IMR-90 (cell line): ENCODE measurements around the gene PRSS2. TPM values are rescaled to one million over a fixed set of nuclear protein-coding genes. Genes with fewer than 3 reads are reported as not detected.

Experiments
- ATAC-seq: fragments of 200-7000 bp; cut with Tn5 transposase; 2 replicates; pipeline ENCODE4 v1.9.1; 2020; ENCODE audit warnings: low read depth, mild to moderate bottlenecking, moderate library complexity
- BruUV-seq: library from RNA; stranded (reverse); fragments of 400-500 nt; replicated peaks from 2 replicates; lab custom pipeline; 2021; lab: Mats Ljungman, UMichigan
- CTCF ChIA-PET: fragments of 300-600 bp; formaldehyde crosslinking; extraction: SDS; loops from one replicate; lab custom pipeline; 2021; ENCODE audit warnings: antibody characterized with exemption; lab: Yijun Ruan, JAX
- POLR2A ChIA-PET: fragments of 300-600 bp; sonication (Branson Sonifier 250); formaldehyde crosslinking; loops from one replicate; lab custom pipeline; 2022; ENCODE audit warnings: antibody characterized with exemption; ENCODE audit not compliant: unreplicated experiment; lab: Charles Lee
- DNase-seq: peaks from one replicate; pipeline ENCODE4 v3.0.0; 2013
- H2AFZ ChIP-seq: replicated peaks from 2 replicates; pipeline ENCODE3; 2013; ENCODE audit warnings: low read length, mild to moderate bottlenecking; ENCODE audit not compliant: poor library complexity
- H2AK5ac ChIP-seq: 2 replicates; pipeline ENCODE4 v1.6.1; 2013; ENCODE audit warnings: low read depth, low read length, inconsistent platforms
- H2AK9ac ChIP-seq: replicated peaks from 2 replicates; pipeline ENCODE3; 2013; ENCODE audit warnings: mild to moderate bottlenecking, low read depth, low read length, moderate library complexity; ENCODE audit not compliant: poor library complexity
- H2BK120ac ChIP-seq: 2 replicates; pipeline ENCODE4 v1.6.1; 2013; ENCODE audit warnings: low read depth, low read length, inconsistent platforms
- H2BK15ac ChIP-seq: 3 replicates; pipeline ENCODE4 v1.6.1; 2013; ENCODE audit warnings: low read depth, low read length, inconsistent platforms
- H2BK20ac ChIP-seq: 2 replicates; pipeline ENCODE4 v1.6.1; 2013; ENCODE audit warnings: low read depth, mild to moderate bottlenecking, inconsistent platforms, low read length, moderate library complexity
- H2BK5ac ChIP-seq: 2 replicates; pipeline ENCODE4 v1.6.1; 2013; ENCODE audit warnings: mild to moderate bottlenecking, low read depth, low read length, inconsistent platforms; ENCODE audit not compliant: poor library complexity, severe bottlenecking
- H3K14ac ChIP-seq: replicated peaks from 2 replicates; pipeline ENCODE4 v1.6.1; 2013; ENCODE audit warnings: low read depth, low read length, inconsistent platforms
- H3K18ac ChIP-seq: 2 replicates; pipeline ENCODE4 v1.6.1; 2013; ENCODE audit warnings: low read depth, low read length, control low read depth
- H3K23ac ChIP-seq: 2 replicates; pipeline ENCODE4 v1.6.1; 2013; ENCODE audit warnings: low read depth, low read length, inconsistent platforms
- H3K27ac ChIP-seq: 2 replicates; pipeline ENCODE4 v1.5.1; 2013; ENCODE audit warnings: mild to moderate bottlenecking, control low read depth, low read length; ENCODE audit not compliant: insufficient read depth
- H3K27me3 ChIP-seq: 2 replicates; pipeline ENCODE4 v1.6.1; 2013; ENCODE audit warnings: low read length; ENCODE audit not compliant: control insufficient read depth, insufficient read depth
- H3K36me3 ChIP-seq: 2 replicates; pipeline ENCODE4 v1.6.1; 2013; ENCODE audit warnings: low read length, mixed read lengths; ENCODE audit not compliant: control insufficient read depth, insufficient read depth
- H3K4ac ChIP-seq: 2 replicates; pipeline ENCODE4 v1.6.1; 2013; ENCODE audit warnings: low read depth, low read length, inconsistent platforms
- H3K4me1 ChIP-seq: 2 replicates; pipeline ENCODE4 v1.6.1; 2013; ENCODE audit warnings: low read length, mixed read lengths; ENCODE audit not compliant: control insufficient read depth, insufficient read depth
- H3K4me2 ChIP-seq: 2 replicates; pipeline ENCODE4 v1.6.1; 2013; ENCODE audit warnings: low read depth, mild to moderate bottlenecking, control low read depth, low read length, moderate library complexity
- H3K4me3 ChIP-seq: 2 replicates; pipeline ENCODE4 v1.5.1; 2013; ENCODE audit warnings: low read depth, mild to moderate bottlenecking, control low read depth, low read length, moderate library complexity; ENCODE audit not compliant: insufficient read depth
- H3K56ac ChIP-seq: 2 replicates; pipeline ENCODE4 v1.6.1; 2013; ENCODE audit warnings: low read length, inconsistent platforms; ENCODE audit not compliant: insufficient read depth; ENCODE audit errors: extremely low read depth
- H3K79me1 ChIP-seq, 2 experiments: 2 replicates each; pipeline ENCODE4 v1.6.1; 2013; ENCODE audit warnings: low read length in 2 of 2, inconsistent platforms in 1 of 2, low read depth in 1 of 2
- H3K9ac ChIP-seq: 2 replicates; pipeline ENCODE4 v1.6.1; 2013; ENCODE audit warnings: low read depth, low read length, control low read depth
- H3K9me1 ChIP-seq: 2 replicates; pipeline ENCODE4 v1.6.1; 2013; ENCODE audit warnings: low read length, inconsistent platforms; ENCODE audit not compliant: insufficient read depth
- H3K9me3 ChIP-seq: 2 replicates; pipeline ENCODE4 v1.6.1; 2013; ENCODE audit warnings: low read length; ENCODE audit not compliant: control insufficient read depth, insufficient read depth
- H4K20me1 ChIP-seq: 2 replicates; pipeline ENCODE4 v1.6.1; 2013; ENCODE audit warnings: low read length, inconsistent platforms; ENCODE audit not compliant: insufficient read depth
- H4K5ac ChIP-seq: 2 replicates; pipeline ENCODE4 v1.6.1; 2013; ENCODE audit warnings: mild to moderate bottlenecking, low read depth, low read length, control low read depth
- H4K8ac ChIP-seq, 2 experiments: 2 replicates each; pipeline ENCODE4 v1.6.1; 2013; ENCODE audit warnings: low read depth in 2 of 2, low read length in 2 of 2, control low read depth in 1 of 2, inconsistent platforms in 1 of 2
- H4K91ac ChIP-seq: 2 replicates; pipeline ENCODE4 v1.6.1; 2013; ENCODE audit warnings: low read depth, low read length, inconsistent platforms; ENCODE audit not compliant: insufficient read depth
- ELK1 ChIP-seq: fragments of 150-350 bp; IDR thresholded peaks from 2 replicates; pipeline ENCODE4 v1.6.1; 2016; ENCODE audit warnings: low read depth, mild to moderate bottlenecking, low read length, moderate library complexity, borderline replicate concordance
- RCOR1 ChIP-seq: IDR thresholded peaks from 2 replicates; pipeline ENCODE4 v1.6.1; 2012; ENCODE audit warnings: mild to moderate bottlenecking, low read length, improper control_type of control experiment; ENCODE audit not compliant: insufficient replicate concordance
- SMC3 ChIP-seq: fragments of 150-350 bp; IDR thresholded peaks from 2 replicates; pipeline ENCODE4 v1.6.1; 2016; ENCODE audit warnings: low read depth, mild to moderate bottlenecking, antibody characterized with exemption, low read length, moderate library complexity
- WGBS, 2 experiments: methylation state at CpG; one replicate each; pipeline versions ENCODE4 v1.1.5 to v1.1.7; 2013; ENCODE audit warnings: missing lambda C conversion rate in 2 of 2; ENCODE audit not compliant: insufficient read length in 1 of 2; ENCODE audit errors: extremely low coverage in 2 of 2; 5-methylcytosine and 5-hydroxymethylcytosine counted together
- dilution Hi-C: fragments of 300-500 bp; cut with HindIII; formaldehyde crosslinking; loops from one replicate; pipeline ENCODE4 v1.14.3; 2018; ENCODE audit warnings: low sequenced_read_pairs; ENCODE audit not compliant: unreplicated experiment
- in situ Hi-C: fragments of 300-500 bp; cut with MboI; formaldehyde crosslinking; loops from 3 replicates; pipeline ENCODE4 v1.14.3; 2019; ENCODE audit warnings: low sequenced_read_pairs, inconsistent platforms, mixed read lengths
- intact Hi-C: fragments of 100-400 bp; cut with micrococcal nuclease; formaldehyde crosslinking; loops from 2 replicates; pipeline ENCODE4 v1.10.0; 2022
- polyA plus RNA-seq, 3 experiments: library from polyadenylated mRNA; depleted of rRNA; stranded (reverse); fragments of >200 nt; gene quantifications; 2 replicates each; pipeline ENCODE4 v1.2.3, GENCODE V29; 2012; ENCODE audit warnings: low replicate concordance in 1 of 3
- total RNA-seq: library from RNA; depleted of rRNA; stranded (reverse); fragments of >200 nt; gene quantifications from 2 replicates; pipeline ENCODE4 v1.2.3, GENCODE V29; 2012

PRSS2 gene
- total and polyA plus RNA-seq, 2 of the 4 experiments (the other 2 are of a cell fraction) = not detected

- no peak overlapping the region for H2BK5ac ChIP-seq
- H4K20me1 ChIP-seq = no peaks in the 10 kb centered on the region
- no peak overlapping the region for H2BK20ac ChIP-seq
- no peak overlapping the region for H4K8ac ChIP-seq
- intact Hi-C loops = no loop called here
- no CpG with 5 or more reads among the region's 5 CpGs for WGBS, 2 experiments
- no peak overlapping the region for H3K23ac ChIP-seq
- H4K5ac ChIP-seq = no peak overlapping the region
- H3K36me3 ChIP-seq = no peaks in the 10 kb centered on the region
- ChIA-PET CTCF (interaction anchor here (1.5 kb wide), 1 partner anchor 16 kb away, joined by 4 read pairs; no protein-coding TSS in a partner anchor), POLR2A (no interaction called here)
- no peak overlapping the region for H2AK5ac ChIP-seq
- no peak overlapping the region for H3K27ac ChIP-seq
- H3K9me3 ChIP-seq = no peaks in the 10 kb centered on the region
- in situ Hi-C loops = no loop called here
- no peak overlapping the region for H2BK15ac ChIP-seq
- H2AFZ ChIP-seq = no peak overlapping the region
- H3K79me1 ChIP-seq = no peaks in the 10 kb centered on the region
- no TSS peak for BruUV-seq
- H3K4me3 ChIP-seq = no peak overlapping the region
- TF ChIP-seq SMC3 (no peak), ELK1 (no peak), RCOR1 (no peak)
- no peak overlapping the region for H3K18ac ChIP-seq
- H4K91ac ChIP-seq = no peak overlapping the region
- no peak overlapping the region for H3K56ac ChIP-seq
- no peak overlapping the region for H3K9ac ChIP-seq
- dilution Hi-C loops = loop anchor here (25.0 kb wide), 1 partner anchor 283 kb away; no protein-coding TSS in a partner anchor
- H2AK9ac ChIP-seq = no peak overlapping the region
- DNase-seq = no peak
- no peak for ATAC-seq
- no peak overlapping the region for H2BK120ac ChIP-seq
- H3K4ac ChIP-seq = no peak overlapping the region
- no peaks in the 10 kb centered on the region for H3K9me1 ChIP-seq
- no peak overlapping the region for H3K14ac ChIP-seq
- no peak overlapping the region for H3K4me2 ChIP-seq
- H3K27me3 ChIP-seq = peaks cover 59% of the 10 kb centered on the region
- no peaks in the 10 kb centered on the region for H3K4me1 ChIP-seq
Measured at GRCh38 chr7:142795339-142795863, 24.6 kb downstream of the PRSS2 start.
